ENCODE results near the gene MSL1. TPM values are rescaled to one million over a fixed set of nuclear protein-coding genes. Genes with fewer than 3 reads are reported as not detected.

Gene MSL1
- total RNA-seq, 1 experiment from 2014 or later, result 62.1 TPM

DNA sequence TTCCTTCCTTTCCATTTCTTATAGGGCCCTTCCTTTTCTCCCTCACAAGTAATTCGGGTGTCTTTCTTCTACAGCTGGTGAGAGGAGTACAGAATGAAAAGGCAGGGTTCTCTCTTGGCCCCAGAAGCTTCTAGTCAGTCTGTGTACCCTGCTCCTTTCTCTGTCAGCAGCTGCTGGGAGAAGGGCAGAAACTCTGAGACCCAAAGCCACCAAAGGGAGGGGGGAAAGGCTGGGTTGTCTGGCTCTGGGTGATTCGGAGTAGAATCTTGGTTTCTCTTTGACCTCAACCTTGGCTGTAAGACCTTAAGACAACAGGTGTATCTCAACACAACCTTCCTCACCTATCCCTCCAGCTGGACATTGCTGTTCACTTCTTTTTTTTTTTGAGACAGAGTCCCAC lies 18.1 kb upstream of the MSL1 start:
- DNase-seq (ENCODE audit: low read depth), result no peak

DNA sequence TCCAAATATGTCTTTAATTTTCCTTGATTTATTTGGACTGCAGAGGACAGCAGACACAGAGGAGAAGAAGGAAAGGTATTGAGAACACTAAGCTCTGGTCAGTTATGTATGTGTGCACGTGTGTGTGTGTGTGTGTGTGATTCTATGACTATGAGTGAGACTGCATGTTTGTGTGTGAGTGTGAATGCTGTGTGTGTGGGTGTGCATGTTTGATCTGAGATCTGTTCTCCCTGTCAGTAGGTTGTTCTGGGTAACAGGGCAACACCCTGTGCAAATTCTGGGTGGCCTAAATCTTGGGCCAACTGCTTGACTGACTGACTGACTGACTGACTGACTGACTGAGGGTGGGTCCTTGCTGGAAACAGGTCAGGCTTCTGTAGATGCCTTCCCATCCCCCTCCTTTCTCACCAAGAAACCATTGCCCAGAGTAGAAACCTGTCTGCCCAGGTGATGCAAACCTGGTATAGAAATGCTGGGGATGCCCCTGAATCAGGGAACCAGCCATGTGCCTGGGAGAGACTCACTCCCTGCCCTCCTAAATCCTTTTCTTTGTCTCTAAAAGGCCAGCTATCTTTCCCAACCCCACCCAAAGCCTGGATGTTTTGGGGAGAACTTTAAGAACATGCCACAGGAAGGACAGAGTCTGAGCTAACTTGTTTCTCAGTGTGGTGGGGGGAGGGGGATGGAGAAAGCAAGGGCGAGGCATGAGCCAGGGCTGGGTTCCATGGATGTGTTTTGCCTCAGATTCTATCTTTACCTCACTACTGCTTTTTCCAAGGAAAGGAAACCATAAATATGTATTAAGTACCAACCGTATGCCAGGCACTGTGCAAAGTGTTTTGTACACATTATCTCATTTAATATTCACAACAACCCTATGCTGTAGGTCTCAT lies 16.9 kb upstream of the MSL1 start:
- DNase-seq (ENCODE audit: low read depth), result no peak

DNA sequence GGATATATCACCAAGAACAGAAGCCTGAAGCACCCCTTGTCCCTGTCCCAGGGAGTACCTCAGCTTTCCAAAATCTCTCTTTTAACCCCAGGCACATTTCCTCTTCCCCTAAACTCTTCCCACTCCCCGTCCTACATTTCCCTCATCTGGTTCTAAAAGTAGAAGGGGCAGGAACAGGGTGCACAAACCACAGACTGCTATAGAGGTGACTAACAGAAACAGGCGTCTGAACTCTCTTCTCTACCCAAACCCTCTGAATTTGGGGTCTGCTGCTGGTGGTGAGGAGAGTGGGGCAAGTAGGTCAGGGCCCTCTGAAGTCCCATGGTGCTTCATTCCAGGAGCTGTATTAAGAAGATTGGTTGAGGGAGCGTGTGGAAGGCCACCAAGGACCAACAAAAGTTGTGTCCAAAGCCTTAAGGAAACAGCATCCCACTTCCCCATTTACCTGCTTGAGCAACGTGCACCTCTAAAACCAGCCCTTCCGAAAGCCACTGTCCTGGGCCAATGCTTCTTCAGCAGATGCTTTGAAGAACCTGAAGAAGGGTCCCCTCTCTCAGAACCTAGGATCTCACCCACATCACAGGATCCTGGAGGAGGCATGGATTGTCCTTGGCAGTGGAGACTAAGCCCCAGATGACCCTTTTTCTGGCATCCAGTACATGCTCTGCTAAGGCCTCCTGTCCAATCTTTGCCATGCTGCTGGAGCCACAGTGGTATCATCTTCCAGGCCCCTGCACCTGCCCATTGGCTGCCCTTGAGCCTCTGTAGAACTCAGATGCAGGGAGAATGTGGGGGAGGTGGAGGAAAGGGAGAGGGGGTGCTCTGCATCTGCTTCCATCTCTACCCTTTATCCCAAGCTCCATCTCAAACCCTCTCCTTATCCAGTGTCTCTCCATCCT lies 15.7 kb upstream of the MSL1 start:
- no peak for DNase-seq (ENCODE audit: low read depth)

DNA sequence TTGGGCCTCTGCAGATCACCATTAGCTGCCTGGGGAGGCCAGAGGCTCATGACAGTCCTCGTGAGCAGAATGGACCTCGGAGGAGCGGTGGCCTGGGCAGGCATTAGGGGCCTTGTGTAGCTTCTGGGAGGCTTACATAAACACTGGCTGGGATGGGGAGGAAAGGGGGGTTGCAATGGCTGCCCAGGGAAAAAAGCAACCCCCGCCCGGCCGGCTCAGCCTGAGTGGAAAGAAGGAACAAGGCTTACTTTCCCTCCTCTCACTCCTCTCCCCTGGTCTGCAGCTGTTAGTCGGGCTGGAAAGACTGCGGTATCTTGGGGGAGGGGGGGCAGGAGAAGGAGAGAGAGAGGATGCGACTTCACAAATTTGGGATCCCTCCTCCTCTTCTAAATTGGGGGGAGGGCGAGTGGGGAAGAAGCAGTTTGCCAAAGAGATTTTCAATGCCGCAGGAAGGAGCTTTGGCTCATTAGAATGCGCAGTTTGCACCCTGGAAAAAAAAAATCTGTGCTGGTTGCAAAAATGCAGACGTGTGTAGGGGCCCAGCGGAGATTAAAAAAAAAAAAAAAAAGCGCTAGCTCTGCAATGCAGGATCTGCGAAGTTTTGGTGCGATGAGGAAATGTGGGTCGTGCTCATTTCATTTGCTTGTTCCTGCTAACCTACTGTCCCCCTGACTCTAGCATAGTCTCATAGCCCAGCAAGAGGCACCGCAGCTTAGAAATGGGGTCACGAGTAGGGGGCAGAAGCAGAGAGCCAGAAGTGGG lies 14.8 kb upstream of the MSL1 start:
- peak; percentile 76 for DNase-seq (ENCODE audit: low read depth)

DNA sequence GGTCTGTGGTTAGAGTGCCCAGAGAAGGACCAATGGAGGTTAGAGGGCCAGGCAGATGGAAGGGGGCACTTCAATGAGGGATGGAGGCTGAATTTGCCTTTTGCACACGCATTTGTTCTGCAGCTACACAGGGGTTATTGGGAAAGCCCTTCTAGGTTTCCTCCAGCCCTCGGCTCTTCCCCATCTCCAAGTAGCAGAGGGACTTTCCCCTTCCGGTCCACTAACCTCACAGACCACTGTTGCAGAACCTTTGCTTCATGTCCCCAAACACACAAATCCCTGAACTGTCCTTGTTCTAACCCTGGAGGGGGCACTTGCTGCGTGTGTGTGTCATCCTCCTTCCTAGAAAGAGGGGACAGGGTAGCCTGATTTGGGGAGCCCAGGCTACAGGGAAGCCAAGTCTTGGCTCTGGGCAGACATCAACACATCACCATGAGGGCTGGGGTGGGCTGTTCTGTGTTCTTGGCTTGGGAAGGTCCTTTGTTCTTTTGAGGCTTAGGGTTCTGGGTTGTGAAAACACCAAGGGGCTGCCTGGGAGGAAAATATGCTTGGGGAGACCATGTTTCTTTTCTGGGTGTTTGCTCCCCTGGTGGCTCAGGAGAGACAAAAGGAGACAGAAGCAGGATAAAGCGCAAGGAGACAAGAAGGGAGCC lies 14.1 kb upstream of the MSL1 start:
- no peak for DNase-seq (ENCODE audit: low read depth)

DNA sequence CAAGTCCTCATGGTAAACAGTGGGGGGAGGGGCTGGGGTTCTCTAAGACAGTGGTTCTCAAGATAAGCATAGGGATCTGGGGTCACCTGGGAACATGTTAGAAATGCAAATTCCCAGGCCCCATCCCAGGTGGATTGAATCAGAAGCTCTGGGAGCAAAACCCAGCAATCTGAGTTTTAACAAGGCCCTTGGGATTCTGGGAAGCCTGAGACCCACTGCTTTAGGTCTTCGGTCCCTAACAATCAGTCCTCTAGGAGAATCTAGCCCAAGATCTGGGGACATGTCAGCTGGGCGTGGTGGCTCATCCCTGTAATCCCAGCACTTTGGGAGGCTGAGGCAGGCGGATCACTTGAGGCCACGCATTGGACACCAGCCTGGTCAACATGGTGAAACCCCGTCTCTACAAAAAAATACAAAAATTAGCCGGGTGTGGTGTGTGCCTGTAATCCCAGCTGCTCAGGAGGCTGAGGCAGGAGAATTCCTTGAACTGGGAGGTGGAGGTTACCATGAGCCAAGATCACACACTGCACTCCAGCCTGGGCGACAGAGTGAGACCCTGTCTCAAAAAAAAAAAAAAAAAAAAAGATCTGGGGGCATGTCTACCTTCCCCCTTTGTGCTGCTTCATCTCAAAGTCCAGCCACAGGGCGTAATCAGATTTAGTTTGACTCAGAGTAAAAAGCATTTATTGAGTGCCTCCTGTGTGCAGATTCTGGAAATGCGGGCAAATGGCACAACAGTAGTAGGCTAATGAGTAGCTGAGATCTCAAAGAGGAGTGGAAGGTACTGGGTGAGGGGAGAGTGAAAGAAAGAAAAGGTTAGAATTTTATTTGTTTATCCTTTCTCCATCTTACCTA lies 12.6 kb upstream of the MSL1 start:
- DNase-seq (ENCODE audit: low read depth), result no peak

DNA sequence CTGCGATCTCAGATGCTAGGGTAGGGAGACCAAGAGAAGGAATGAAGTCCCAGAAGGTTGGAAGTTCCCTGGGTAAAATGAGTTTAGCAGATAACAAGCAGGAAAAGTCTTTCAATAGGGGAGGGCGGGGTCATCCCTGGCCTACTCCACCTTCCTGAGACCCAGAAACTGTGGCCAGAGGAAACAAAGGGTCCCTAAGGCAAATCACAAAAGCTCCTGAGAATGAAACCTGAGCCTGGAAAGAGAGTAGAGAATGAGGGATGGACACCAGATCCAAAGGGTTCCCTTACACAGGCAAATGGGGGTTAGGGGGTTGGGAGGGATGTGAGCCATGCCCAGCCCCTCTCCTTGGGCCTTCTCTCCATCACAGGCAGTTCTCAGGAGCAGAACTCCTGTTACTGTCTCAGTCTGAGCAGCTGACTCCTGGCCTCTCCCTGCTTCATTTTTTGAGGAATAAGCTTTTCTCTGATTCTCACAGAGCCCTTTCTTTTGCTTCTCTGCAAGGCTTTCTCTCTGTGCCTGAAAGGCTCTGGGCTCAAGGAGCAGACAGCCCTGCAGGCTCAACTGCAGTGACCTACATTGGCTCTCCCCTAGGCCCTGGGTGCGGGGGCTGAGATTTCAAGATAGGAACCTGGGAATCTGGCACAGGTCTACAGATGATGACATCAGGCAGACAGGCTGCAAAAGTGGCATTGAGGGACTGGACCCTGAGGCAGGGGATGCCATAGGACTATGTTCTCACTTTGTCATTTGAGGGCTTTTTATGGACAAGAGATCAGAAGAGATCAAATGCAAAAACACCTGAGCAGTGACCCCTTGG lies 11.5 kb upstream of the MSL1 start:
- no peak for DNase-seq (ENCODE audit: low read depth)

DNA sequence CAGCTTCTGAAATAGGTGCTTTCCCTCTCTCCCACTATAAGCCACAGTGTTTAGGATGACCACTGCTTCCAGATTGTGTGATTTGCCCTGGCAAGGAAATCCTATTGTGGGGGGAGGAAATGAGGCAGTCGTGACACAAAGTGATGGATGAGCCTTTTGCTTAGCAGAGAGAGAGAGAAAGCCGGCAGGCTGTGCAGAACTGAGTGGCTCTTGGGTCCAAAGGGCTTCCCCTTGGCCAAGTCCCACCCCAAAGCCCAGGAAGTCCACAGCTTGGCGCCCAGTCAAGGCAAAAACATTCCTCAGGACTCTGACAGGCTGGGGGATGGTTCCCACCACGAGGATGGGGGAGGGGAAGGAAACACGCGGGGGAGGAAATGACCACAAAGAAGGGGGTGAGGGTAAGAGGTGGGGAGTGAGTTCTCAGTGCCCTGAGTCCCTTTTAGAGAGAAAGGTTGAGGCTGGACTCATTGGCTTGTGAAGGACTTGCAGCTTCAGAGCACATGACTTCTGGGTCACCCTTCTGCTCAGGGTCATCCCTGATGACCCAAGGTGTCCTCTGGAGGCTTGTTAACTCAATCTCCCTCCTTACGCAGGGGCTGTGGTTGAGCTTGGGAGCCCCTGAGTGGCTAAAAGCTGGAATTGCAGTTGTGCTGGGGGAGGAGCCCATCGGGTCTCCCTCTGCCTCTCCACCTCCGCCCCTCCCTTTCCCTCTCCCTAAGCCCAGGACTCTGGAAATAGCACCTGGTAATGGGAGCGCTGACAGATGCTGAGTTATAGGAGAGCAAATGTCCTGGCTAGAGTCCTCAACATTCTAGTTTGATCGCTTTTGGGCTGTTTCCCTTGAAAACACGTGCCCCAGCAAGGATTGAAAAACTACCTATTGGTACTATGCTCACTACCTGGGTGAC lies 10.3 kb upstream of the MSL1 start:
- DNase-seq (ENCODE audit: low read depth), result peak; percentile 95

DNA sequence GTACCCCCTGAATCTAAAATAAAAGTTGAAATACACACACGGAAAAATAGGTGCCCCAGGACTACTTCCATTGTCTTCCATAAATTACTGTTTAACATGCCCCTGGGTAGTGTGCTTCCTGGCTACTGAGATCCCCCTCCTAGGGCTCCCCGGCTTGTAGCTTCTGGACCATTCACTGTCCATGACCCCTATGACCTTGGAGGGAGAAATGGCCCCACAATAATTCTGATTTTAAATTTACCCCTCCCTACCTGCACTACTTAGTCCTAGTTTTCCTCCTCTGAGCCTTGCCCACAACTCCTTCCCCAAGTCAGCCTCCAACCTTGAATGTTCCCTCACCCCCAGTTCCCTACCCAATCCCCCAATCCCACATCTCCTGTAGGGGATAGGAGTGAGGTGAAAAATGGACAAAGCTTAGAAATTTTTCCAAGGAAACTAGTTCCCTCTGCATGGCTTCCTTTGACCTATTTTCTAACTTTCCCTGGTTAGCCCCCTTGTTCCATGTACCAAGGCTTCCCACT lies 9.5 kb upstream of the MSL1 start:
- DNase-seq (ENCODE audit: low read depth), result no peak

DNA sequence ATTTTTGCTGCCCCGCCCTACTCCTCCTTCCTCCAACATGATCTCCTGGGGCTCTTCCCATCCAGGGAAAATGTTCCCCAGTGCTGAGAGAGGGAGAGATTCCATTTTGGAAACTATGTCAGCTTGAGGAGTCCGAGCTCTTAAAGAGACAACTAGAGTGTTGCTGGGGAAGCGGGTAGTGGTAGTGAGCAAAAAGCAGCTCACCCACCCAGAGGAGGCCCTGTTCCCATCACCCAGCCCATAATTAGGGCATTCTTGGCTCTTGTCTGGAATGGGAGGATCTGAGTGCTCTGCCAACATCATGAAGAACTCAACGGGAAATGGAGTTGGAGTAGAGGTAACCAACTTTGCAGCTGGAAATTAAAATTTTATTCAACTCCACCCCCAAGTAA lies 9.1 kb upstream of the MSL1 start:
- no peak for DNase-seq (ENCODE audit: low read depth)

DNA sequence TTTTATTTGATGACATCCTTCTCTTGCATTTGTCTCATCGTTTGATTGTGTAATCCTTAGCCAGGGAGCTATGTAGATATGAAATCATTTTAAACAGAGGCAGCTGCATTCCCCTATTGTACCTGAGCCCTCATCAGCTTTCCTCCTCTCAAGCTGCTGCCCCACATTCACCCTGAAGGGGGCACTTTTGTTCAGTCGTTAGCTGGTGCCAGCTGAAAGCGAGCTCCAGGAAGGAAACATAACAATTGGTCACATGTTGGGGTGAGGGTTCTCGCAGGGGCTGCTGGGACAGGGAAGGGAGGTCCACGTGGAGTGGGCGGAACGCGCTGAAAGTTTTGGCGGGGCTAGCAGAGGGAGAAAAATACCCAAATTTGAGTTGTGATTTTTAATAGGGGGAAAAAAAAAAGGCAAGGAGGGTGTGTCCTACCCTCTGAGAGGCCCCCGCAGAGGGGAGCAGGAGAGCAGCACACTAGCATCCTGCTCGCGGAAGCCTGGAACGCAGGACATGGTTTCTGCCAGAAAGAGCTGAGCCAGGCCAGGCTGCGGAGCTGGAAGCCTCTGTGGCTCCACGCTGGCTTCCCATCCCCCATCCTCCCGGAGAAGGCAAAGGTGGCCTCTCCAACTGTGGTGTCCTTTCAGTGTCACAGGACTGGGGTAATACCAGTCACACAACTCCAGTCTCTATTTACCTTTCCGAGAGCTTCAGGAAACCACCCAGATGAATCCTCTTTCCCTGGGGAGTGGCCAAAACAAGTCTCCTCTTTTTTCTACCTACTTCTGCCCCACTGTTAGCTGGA lies 8.5 kb upstream of the MSL1 start:
- peak; percentile 96 for DNase-seq (ENCODE audit: low read depth)

DNA sequence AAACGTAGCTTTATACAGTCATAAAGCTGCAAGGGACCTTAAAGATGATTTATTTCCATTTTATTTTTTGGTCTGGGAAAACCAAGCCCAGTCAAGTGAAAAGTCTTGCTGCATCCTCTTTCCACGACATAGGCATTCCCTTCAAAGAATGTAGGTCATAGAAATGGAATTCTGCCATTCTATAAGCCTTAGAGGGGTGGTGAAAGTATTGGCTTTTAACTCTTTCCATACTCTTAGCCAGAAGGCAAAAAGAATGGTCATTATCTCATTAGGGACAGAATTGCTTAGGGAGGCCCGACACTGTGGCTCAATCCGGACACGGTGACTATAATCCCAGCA lies 7.9 kb upstream of the MSL1 start:
- no peak for DNase-seq (ENCODE audit: low read depth)

DNA sequence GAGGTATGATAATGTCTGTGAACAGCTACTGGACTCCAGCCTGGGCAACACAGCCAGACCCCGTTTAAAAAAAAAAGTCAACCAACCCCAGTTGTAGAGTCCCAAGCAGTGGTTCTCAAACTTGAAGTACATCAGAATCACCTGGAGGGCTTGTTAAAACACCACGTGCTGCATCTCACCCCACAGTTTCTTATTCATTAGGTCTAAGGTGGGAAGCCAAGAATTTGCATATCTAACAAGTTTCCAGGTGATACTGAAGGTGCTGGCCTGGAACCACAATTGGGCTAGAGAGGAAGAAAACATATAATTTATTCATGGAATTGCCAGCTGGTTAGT lies 6.7 kb upstream of the MSL1 start:
- no peak for DNase-seq (ENCODE audit: low read depth)

DNA sequence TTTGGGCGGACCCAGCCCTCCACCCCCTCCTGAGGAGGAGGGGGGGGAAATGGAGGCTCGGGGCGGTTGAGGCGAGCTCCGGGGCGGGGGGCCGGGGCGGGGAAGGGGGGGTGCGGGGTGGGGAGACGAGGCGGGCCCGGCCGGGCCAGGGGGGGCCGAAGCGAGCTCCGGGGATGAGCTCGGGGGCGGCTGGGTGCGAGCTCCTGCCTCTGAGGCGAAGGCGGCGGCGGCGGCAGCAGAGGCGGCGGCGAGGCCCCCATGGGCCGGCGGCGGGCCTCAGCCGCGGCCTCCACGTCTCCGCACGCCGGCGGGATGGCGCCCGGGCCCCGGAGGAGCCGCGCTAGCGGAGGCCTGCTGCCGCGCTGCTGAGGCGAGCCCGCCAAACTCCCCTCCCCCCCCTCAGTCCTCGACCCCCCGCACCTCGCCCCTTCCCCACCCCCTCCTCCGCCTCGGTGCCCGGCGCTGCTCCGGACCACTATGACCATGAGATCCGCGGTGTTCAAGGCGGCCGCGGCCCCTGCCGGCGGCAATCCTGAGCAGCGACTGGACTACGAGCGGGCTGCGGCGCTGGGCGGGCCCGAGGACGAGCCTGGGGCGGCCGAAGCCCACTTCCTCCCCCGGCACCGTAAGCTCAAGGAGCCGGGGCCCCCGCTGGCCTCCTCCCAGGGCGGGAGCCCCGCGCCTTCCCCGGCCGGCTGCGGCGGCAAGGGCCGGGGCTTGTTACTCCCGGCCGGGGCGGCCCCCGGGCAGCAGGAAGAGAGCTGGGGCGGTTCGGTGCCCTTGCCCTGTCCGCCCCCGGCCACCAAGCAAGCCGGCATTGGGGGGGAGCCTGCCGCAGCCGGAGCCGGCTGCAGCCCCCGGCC lies 596 bp downstream of the MSL1 start:
- DNase-seq (ENCODE audit: low read depth), result no peak

DNA sequence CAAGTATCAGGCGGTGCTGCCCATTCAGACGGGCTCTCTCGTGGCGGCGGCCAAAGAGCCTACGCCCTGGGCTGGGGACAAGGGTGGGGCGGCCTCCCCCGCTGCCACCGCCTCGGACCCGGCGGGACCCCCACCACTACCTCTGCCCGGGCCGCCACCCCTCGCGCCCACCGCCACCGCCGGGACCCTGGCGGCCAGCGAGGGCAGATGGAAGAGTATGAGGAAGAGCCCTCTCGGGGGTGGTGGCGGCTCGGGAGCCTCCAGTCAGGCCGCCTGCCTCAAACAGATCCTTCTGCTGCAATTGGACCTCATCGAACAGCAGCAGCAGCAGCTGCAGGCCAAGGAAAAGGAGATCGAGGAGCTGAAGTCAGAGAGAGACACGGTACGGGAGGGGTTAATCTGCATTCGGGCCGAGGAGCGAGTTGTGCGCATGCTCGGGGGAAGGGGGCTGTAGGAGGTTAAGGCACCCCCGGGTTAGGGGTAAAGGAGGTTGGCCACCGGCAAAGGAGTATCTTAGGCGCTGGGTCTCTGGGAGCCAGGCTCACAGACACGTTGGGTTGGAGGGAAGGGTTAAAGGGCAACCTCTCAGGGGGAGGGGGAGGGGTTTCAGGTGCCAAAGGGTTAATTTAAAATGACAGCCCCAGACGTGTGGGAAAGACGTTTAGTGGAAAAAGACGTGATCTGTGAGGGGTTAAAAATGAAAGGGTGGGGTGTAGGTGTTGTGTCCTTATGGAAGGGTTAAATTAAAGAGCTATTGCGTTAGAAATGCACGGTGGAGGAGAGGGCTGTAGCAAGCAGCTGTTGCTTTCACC lies 1.4 kb downstream of the MSL1 start:
- no peak for DNase-seq (ENCODE audit: low read depth)

DNA sequence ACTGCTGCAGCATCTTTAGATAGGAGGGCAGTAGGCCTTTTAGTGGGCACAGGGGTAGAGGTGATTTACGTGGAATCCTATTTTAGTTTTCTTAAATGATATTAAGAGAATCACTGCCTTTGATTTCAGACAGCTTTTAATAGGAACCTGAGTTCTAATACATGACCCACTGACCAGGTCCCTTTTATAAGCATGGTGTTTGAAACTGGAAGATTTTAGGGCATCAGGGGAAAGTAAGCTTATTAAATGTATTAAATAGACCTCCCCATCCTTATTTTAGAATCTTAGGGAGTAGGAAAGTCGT lies 2.0 kb downstream of the MSL1 start:
- no peak for DNase-seq (ENCODE audit: low read depth)
